Measurements from ENCODE around the gene CDC20. TPM values are rescaled to one million over a fixed set of nuclear protein-coding genes. Genes with fewer than 3 reads are reported as not detected.

CDC20 gene
- total RNA-seq = 100 to 1,000 TPM; 152 to 155 TPM

- peak within 1 kb of the TSS; percentile 74 for H3K27ac Mint-ChIP-seq
- DNase-seq = peak; percentile 100
- H3K9me3 Mint-ChIP-seq = no peaks in the 10 kb centered on the region
- no peaks in the 10 kb centered on the region for H3K27me3 Mint-ChIP-seq
- H3K4me3 Mint-ChIP-seq = peak within 1 kb of the TSS; percentile 84
- intact Hi-C loops (cut with micrococcal nuclease) = loop anchor here (1.0 to 2.0 kb wide), 5 partner anchors 9 to 186 kb away; partner anchors contain the start of genes CFAP57, EBNA1BP2 and ELOVL1
- peaks cover 44% of the 10 kb centered on the region for H3K36me3 Mint-ChIP-seq
- CTCF ChIA-PET = interaction anchor here (0.6 to 2.2 kb wide), 9 partner anchors 9 to 193 kb away, joined by 3 to 14 read pairs (median 5); partner anchors contain the start of gene ELOVL1
- peaks cover 28% of the 10 kb centered on the region for H3K4me1 Mint-ChIP-seq (ENCODE audit: low read depth)
- POLR2A ChIA-PET = interaction anchor here (0.6 to 2.9 kb wide), 6 partner anchors 9 to 96 kb away, joined by 3 to 23 read pairs (median 4); partner anchors contain the start of genes ELOVL1, MED8 and SZT2
Measured at GRCh38 chr1:43358746-43359693, at the start of gene CDC20. TSS of gene CDC20 (plus strand) at chr1:43358981. CDS start at chr1:43359216, 235 bp downstream.

GRCh38 chr1:43309405-43310025 lies 49.3 kb upstream of the CDC20 start:
- no peak overlapping the region for H3K27ac Mint-ChIP-seq
- intact Hi-C loops (cut with micrococcal nuclease) = no loop called here
- H3K9me3 Mint-ChIP-seq = no peaks in the 10 kb centered on the region
- H3K4me1 Mint-ChIP-seq (ENCODE audit: low read depth) = no peaks in the 10 kb centered on the region
- POLR2A ChIA-PET = no interaction called here
- H3K4me3 Mint-ChIP-seq = no peak overlapping the region
- no peaks in the 10 kb centered on the region for H3K36me3 Mint-ChIP-seq
- CTCF ChIA-PET = no interaction called here
- H3K27me3 Mint-ChIP-seq = peaks cover 4% of the 10 kb centered on the region
- DNase-seq = no peak

- H3K27me3 Mint-ChIP-seq = peaks cover 4% of the 10 kb centered on the region
- H3K4me1 Mint-ChIP-seq (ENCODE audit: low read depth) = no peaks in the 10 kb centered on the region
- no peak for DNase-seq
- no peak overlapping the region for H3K4me3 Mint-ChIP-seq
- intact Hi-C loops (cut with micrococcal nuclease) = no loop called here
- ChIA-PET CTCF (no interaction called here), POLR2A (no interaction called here)
- no peaks in the 10 kb centered on the region for H3K36me3 Mint-ChIP-seq
- H3K9me3 Mint-ChIP-seq = no peaks in the 10 kb centered on the region
- no peak overlapping the region for H3K27ac Mint-ChIP-seq
Measured at GRCh38 chr1:43311521-43311920, 47.3 kb upstream of the CDC20 start.

- Mint-ChIP-seq H3K4me1 (ENCODE audit: low read depth) (no peaks in the 10 kb centered on the region), H3K4me3 (no peak overlapping the region)
- CTCF ChIA-PET = no interaction called here
Measured at GRCh38 chr1:43312212-43312623, 46.6 kb upstream of the CDC20 start.

DNA sequence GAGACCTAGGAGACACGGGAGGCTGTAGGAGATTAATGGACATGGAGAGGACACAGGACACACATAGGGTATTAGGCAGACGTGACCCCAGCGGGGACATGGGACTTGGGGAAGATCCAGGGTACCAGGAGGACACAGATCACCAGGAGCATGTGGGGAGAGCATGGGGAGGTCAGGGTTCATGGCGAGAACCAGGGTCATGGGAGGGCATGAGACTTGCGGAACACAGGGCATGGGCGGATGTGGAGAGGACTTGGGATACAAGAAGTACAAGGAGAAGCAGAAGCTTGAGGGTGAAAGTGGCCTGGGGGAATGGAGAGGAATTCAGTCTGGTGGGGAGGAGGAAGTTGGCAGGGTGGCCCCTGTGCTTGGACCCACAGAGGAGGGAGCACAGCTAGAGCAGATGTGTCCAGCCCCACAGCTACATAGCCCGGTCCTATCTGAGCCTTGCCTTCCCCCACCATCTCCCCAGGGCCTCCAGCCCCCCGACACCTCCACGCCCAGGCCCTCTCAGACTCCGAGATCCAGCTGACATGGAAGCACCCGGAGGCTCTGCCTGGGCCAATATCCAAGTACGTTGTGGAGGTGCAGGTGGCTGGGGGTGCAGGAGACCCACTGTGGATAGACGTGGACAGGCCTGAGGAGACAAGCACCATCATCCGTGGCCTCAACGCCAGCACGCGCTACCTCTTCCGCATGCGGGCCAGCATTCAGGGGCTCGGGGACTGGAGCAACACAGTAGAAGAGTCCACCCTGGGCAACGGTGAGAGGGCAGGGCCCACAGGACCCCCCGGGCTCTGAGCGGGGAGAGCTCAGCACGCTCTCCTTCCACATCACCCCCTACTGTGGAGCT lies 45.9 kb upstream of the CDC20 start:
- Mint-ChIP-seq H3K9me3 (no peaks in the 10 kb centered on the region), H3K36me3 (no peaks in the 10 kb centered on the region), H3K4me3 (no peak overlapping the region), H3K27me3 (peaks cover 1% of the 10 kb centered on the region), H3K27ac (no peak overlapping the region), H3K4me1 (ENCODE audit: low read depth) (no peaks in the 10 kb centered on the region)
- no peak for DNase-seq
- intact Hi-C loops (cut with micrococcal nuclease) = no loop called here
- POLR2A ChIA-PET = no interaction called here
- CTCF ChIA-PET = no interaction called here

More at GRCh38 chr1:43312212-43312623, 46.6 kb upstream of the CDC20 start:
- Mint-ChIP-seq H3K27me3 (peaks cover 4% of the 10 kb centered on the region), H3K36me3 (no peaks in the 10 kb centered on the region), H3K27ac (no peak overlapping the region), H3K9me3 (no peaks in the 10 kb centered on the region)
- intact Hi-C loops (cut with micrococcal nuclease) = no loop called here
- DNase-seq = no peak
- POLR2A ChIA-PET = no interaction called here

GRCh38 chr1:43313771-43314170 lies 45.0 kb upstream of the CDC20 start:
- intact Hi-C loops (cut with micrococcal nuclease) = no loop called here
- Mint-ChIP-seq H3K9me3 (no peaks in the 10 kb centered on the region), H3K4me3 (no peak overlapping the region), H3K27ac (no peak overlapping the region), H3K27me3 (no peaks in the 10 kb centered on the region), H3K36me3 (no peaks in the 10 kb centered on the region), H3K4me1 (ENCODE audit: low read depth) (no peaks in the 10 kb centered on the region)
- ChIA-PET POLR2A (no interaction called here), CTCF (interaction anchor here (0.6 kb wide), 1 partner anchor 76 kb away, joined by 3 read pairs; no protein-coding TSS in a partner anchor)
- no peak for DNase-seq

DNA sequence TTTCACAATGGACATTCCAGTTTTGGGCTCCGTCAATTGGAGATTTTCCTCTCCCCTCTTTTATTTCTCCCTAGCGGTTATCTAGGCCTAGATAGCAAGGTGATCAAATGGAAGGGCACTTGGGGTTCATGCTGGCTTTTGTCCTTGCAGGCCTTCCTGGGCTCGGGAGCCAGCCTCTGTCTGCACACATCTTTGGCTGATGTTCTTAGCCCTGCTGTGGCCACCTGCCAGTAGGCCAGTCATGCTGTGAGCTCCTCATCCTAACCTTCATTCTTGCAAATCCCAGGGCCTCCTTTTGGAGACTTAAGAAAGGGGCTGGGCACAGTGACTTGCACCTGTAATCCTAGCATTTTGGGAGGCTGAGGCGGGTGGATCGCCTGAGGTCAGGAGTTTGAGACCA lies 44.5 kb upstream of the CDC20 start:
- ChIA-PET CTCF (interaction anchor here (0.6 kb wide), 1 partner anchor 77 kb away, joined by 3 read pairs; no protein-coding TSS in a partner anchor), POLR2A (no interaction called here)
- H3K4me3 Mint-ChIP-seq = no peak overlapping the region
- intact Hi-C loops (cut with micrococcal nuclease) = no loop called here
- no peak for DNase-seq
- H3K27ac Mint-ChIP-seq = no peak overlapping the region
- no peaks in the 10 kb centered on the region for H3K36me3 Mint-ChIP-seq
- H3K9me3 Mint-ChIP-seq = no peaks in the 10 kb centered on the region
- no peaks in the 10 kb centered on the region for H3K27me3 Mint-ChIP-seq
- no peaks in the 10 kb centered on the region for H3K4me1 Mint-ChIP-seq (ENCODE audit: low read depth)

DNA sequence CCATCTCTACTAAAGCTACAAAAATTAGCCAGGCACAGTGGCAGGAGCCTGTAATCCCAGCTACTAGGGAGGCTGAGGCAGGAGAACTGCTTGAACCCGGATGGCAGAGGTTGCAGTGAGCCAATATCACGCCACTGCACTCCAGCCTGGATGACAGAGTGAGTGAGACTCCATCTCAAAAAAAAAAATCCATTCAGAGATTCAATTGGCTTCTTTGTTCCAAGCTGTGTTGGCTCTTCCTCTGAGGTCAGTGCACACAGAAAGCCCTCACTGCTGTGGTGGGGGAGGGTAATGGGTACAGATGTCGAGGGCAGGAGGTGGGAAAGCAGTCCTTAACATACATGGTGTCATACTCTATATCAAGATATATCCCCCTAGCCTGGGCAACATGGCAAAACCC lies 43.3 kb upstream of the CDC20 start:
- H3K27ac Mint-ChIP-seq = no peak overlapping the region
- CTCF ChIA-PET = no interaction called here
- no peaks in the 10 kb centered on the region for H3K36me3 Mint-ChIP-seq
- no peaks in the 10 kb centered on the region for H3K9me3 Mint-ChIP-seq
- H3K4me3 Mint-ChIP-seq = no peak overlapping the region
- POLR2A ChIA-PET = interaction anchor here (0.6 kb wide), 1 partner anchor 137 kb away, joined by 4 read pairs; no protein-coding TSS in a partner anchor
- intact Hi-C loops (cut with micrococcal nuclease) = no loop called here
- no peak for DNase-seq
- H3K27me3 Mint-ChIP-seq = no peaks in the 10 kb centered on the region
- no peaks in the 10 kb centered on the region for H3K4me1 Mint-ChIP-seq (ENCODE audit: low read depth)

DNA sequence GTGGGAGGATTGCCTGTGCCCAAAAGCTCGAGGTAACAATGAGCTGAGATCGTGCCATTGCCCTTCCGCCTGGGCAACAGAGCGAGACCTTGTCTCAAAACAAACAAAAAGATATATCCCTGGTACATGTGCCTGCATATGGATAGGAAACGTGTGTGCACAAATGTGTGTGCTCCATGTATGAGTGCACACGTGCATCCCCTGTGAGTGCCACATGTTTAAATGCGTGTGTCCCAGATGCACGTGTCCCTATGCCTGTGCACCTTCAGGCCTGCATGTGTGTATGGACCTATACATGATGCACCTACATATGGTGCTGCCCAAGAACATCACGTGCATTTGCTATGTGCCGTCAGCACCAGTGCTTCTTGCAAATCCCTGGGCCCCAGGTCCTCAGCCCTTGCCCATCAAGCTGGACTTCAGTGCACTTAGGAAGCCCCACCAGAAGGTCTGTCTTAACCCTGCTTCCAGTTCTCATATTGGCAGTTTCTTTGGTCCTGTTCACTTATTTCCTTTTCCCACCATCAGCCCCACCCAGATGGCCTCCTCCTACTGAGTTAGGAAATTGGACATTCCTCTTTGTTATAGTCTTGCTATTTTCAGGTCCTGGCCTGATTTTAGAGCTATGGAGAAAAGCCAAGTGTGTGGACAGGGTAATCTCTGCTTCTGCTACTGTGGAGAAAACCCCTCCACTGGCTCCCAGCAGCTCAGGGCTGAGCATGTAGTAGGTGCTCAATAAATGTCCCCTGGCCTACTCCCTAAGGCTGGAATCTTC lies 42.6 kb upstream of the CDC20 start:
- Mint-ChIP-seq H3K27ac (no peak overlapping the region), H3K4me1 (ENCODE audit: low read depth) (no peaks in the 10 kb centered on the region), H3K36me3 (no peaks in the 10 kb centered on the region), H3K4me3 (no peak overlapping the region), H3K27me3 (no peaks in the 10 kb centered on the region), H3K9me3 (no peaks in the 10 kb centered on the region)
- intact Hi-C loops (cut with micrococcal nuclease) = no loop called here
- ChIA-PET POLR2A (interaction anchor here (0.6 kb wide), 1 partner anchor 136 kb away, joined by 4 read pairs; no protein-coding TSS in a partner anchor), CTCF (no interaction called here)
- DNase-seq = no peak

GRCh38 chr1:43316738-43317520 lies 41.9 kb upstream of the CDC20 start:
- H3K4me3 Mint-ChIP-seq = no peak overlapping the region
- no peaks in the 10 kb centered on the region for H3K27me3 Mint-ChIP-seq
- H3K36me3 Mint-ChIP-seq = no peaks in the 10 kb centered on the region
- POLR2A ChIA-PET = no interaction called here
- H3K27ac Mint-ChIP-seq = no peak overlapping the region
- intact Hi-C loops (cut with micrococcal nuclease) = no loop called here
- CTCF ChIA-PET = no interaction called here
- DNase-seq = no peak
- no peaks in the 10 kb centered on the region for H3K9me3 Mint-ChIP-seq
- no peaks in the 10 kb centered on the region for H3K4me1 Mint-ChIP-seq (ENCODE audit: low read depth)

All from activated CD4-positive, alpha-beta memory T cell treated with anti-CD3 and anti-CD28 coated beads for 36 hours (primary cell).